K562 (cell line): ENCODE data around the gene FAM219A. TPM values are rescaled to one million over a fixed set of nuclear protein-coding genes. Genes with fewer than 3 reads are reported as not detected.

Experiments used
- ATAC-seq: fragments of 200-7000 bp; cut with Tn5 transposase; 3 replicates; pipeline ENCODE4 v1.9.1; 2020; ENCODE audit warnings: moderate library complexity
- BruUV-seq: library from RNA; stranded (reverse); fragments of 400-500 nt; replicated peaks from 2 replicates; lab custom pipeline; 2021; lab: Mats Ljungman, UMichigan
- CTCF ChIA-PET: fragments of 300-600 bp; formaldehyde crosslinking; extraction: SDS; loops from one replicate; lab custom pipeline; 2021; ENCODE audit warnings: low intra/inter-chr PET ratio; lab: Yijun Ruan, JAX
- POLR2A ChIA-PET: fragments of 300-600, 350-650 bp; sonication (Branson Sonifier 250); formaldehyde crosslinking; extraction: SDS; loops from one replicate; lab custom pipeline; 2021; ENCODE audit warnings: antibody characterized with exemption, inconsistent platforms; lab: Yijun Ruan, JAX
- DNase-seq, 4 experiments: peaks; one replicate each; pipeline versions ENCODE4 v3.0.0 to v3.0.0-alpha.2; 2011 to 2018; ENCODE audit warnings: low spot score in 3 of 4, mixed read lengths in 3 of 4; ENCODE audit errors: extremely low read depth in 1 of 4
- FAIRE-seq: peaks from 2 replicates; lab custom pipeline; 2011; peaks lifted over from hg19 to GRCh38; lab: Jason Lieb, UNC
- H2AFZ ChIP-seq: 2 replicates; pipeline ENCODE4 v1.6.0; 2011; ENCODE audit warnings: low read depth, low read length, control low read depth, inconsistent platforms
- H3K27ac ChIP-seq: fragments of 200-600 bp; 3 replicates; pipeline ENCODE4 v1.8.0; 2011; ENCODE audit warnings: low read depth, mild to moderate bottlenecking, control low read depth, inconsistent platforms, low read length, moderate library complexity, mixed read lengths; ENCODE audit errors: extremely low read depth
- H3K27me3 ChIP-seq, 2 experiments: fragments of 300-600 bp in 1 of 2; 2 replicates in 1 of 2; 3 replicates in 1 of 2; pipeline versions ENCODE4 v1.6.0 to v1.8.0; 2011; ENCODE audit warnings: inconsistent platforms in 2 of 2, low read length in 2 of 2, mild to moderate bottlenecking in 1 of 2, mixed read lengths in 1 of 2, moderate library complexity in 1 of 2; ENCODE audit not compliant: control insufficient read depth in 2 of 2, insufficient read depth in 2 of 2
- H3K36me3 ChIP-seq: fragments of 300-600 bp; 3 replicates; pipeline ENCODE4 v1.8.0; 2011; ENCODE audit warnings: mild to moderate bottlenecking, low read length, inconsistent platforms; ENCODE audit not compliant: control insufficient read depth, insufficient read depth
- H3K4me1 ChIP-seq, 2 experiments: fragments of 200-600 bp in 1 of 2; replicated peaks in 1 of 2; 2 replicates in 1 of 2; 3 replicates in 1 of 2; pipeline versions ENCODE4 v1.5.1 to v1.8.0; 2011; ENCODE audit warnings: inconsistent platforms in 2 of 2, low read length in 2 of 2, mild to moderate bottlenecking in 1 of 2, mixed read lengths in 1 of 2, moderate library complexity in 1 of 2; ENCODE audit not compliant: control insufficient read depth in 2 of 2, insufficient read depth in 2 of 2
- H3K4me2 ChIP-seq: 2 replicates; pipeline ENCODE4 v1.6.1; 2011; ENCODE audit warnings: low read length, control low read depth, inconsistent platforms, mixed read lengths; ENCODE audit not compliant: insufficient read depth
- H3K4me3 ChIP-seq: fragments of 200-600 bp; sonication (generic), shearing (Covaris generic); 2 replicates; pipeline ENCODE4 v1.5.1; 2016; ENCODE audit warnings: control low read depth, inconsistent platforms
- H3K79me2 ChIP-seq: fragments of 200-600 bp; 3 replicates; pipeline ENCODE4 v1.8.0; 2011; ENCODE audit warnings: low read length, inconsistent platforms; ENCODE audit not compliant: control insufficient read depth, insufficient read depth
- H3K9ac ChIP-seq, 2 experiments: 2 replicates each; pipeline versions ENCODE4 v1.6.0 to v1.6.1; 2011; ENCODE audit warnings: low read depth in 2 of 2, low read length in 2 of 2, control low read depth in 1 of 2, inconsistent platforms in 1 of 2, mild to moderate bottlenecking in 1 of 2, mixed read lengths in 1 of 2; ENCODE audit not compliant: insufficient read depth in 1 of 2
- H3K9me1 ChIP-seq: one replicate; pipeline ENCODE4 v1.6.0; 2011; ENCODE audit warnings: inconsistent platforms, mild to moderate bottlenecking, low read length, moderate library complexity; ENCODE audit not compliant: control insufficient read depth, insufficient read depth
- H3K9me3 ChIP-seq: replicated peaks from 2 replicates; pipeline ENCODE4 v1.5.1; 2011; ENCODE audit warnings: low read depth, low read length, inconsistent platforms; ENCODE audit not compliant: control insufficient read depth, insufficient read depth
- H4K20me1 ChIP-seq: replicated peaks from 2 replicates; pipeline ENCODE4 v1.6.1; 2011; ENCODE audit warnings: low read length, inconsistent platforms, mixed read lengths; ENCODE audit not compliant: control insufficient read depth, insufficient read depth
- FUS ChIP-seq: fragments of 200-400 bp; formaldehyde crosslinking; optimal IDR thresholded peaks from 2 replicates; pipeline ENCODE3; 2017; ENCODE audit warnings: low read depth, low read length
- REST ChIP-seq, 2 experiments: fragments of 450-650 bp; formaldehyde crosslinking in 1 of 2; IDR thresholded peaks; 2 replicates each; pipeline versions ENCODE4 v1.4.0 to v1.6.1; 2014 to 2020; ENCODE audit warnings: mild to moderate bottlenecking in 2 of 2, borderline replicate concordance in 1 of 2, low read depth in 1 of 2
- SAFB ChIP-seq: fragments of 200-400 bp; formaldehyde crosslinking; IDR thresholded peaks from 2 replicates; pipeline ENCODE4 v1.6.1; 2017; ENCODE audit warnings: low read depth, low read length, borderline replicate concordance
- ZFPM2 ChIP-seq: fragments of 250-450 bp; sonication (Bioruptor Pico); IDR thresholded peaks from 2 replicates; pipeline ENCODE4 v1.5.1; 2022; ENCODE audit warnings: mild to moderate bottlenecking
- ZNF239 ChIP-seq: fragments of 250-450 bp; sonication (Bioruptor Pico); IDR thresholded peaks from 2 replicates; pipeline ENCODE4 v1.4.0; 2020; ENCODE audit warnings: mild to moderate bottlenecking
- ZNF449 ChIP-seq: fragments of 250-450 bp; sonication (Bioruptor Pico); IDR thresholded peaks from 2 replicates; pipeline ENCODE4 v1.8.0; 2022; ENCODE audit warnings: moderate library complexity, mild to moderate bottlenecking, inconsistent platforms
- WGBS: fragments of 100-300 bp; shearing (Covaris generic); methylation state at CpG from one replicate; pipeline ENCODE4 v1.1.6; 2016; ENCODE audit warnings: low coverage, mixed read lengths; ENCODE audit not compliant: insufficient coverage; ENCODE audit errors: missing lambda C conversion rate; 5-methylcytosine and 5-hydroxymethylcytosine counted together
- in situ Hi-C: fragments of 300-500 bp; cut with MboI; formaldehyde crosslinking; loops from 4 replicates; pipeline ENCODE4 v1.15.0; 2018; ENCODE audit warnings: inconsistent platforms, mixed read lengths
- intact Hi-C: fragments of 100-400 bp; cut with micrococcal nuclease; formaldehyde crosslinking; loops from 2 replicates; pipeline ENCODE4 v1.14.2; 2022
- polyA plus RNA-seq, 8 experiments: library from polyadenylated mRNA; depleted of rRNA in 4 of 8; stranded (reverse) in 5 of 8; unstranded in 3 of 8; fragments of >200 nt; fragmentation: Nextera tagmentation in 2 of 8; fragmentation: Illumina TruSeq in 1 of 8; extraction: Ambion mirVana in 2 of 8; extraction: Trizol in 1 of 8; gene quantifications; 2 replicates each; pipeline versions ENCODE4 v1.2.1 to v1.2.3, GENCODE V29; 2011 to 2014; ENCODE audit warnings: inconsistent platforms in 1 of 8, missing spikeins in 1 of 8
- total RNA-seq, 7 experiments: library from RNA; depleted of rRNA in 6 of 7; stranded (reverse); fragments of >200 nt in 6 of 7; fragmentation: Illumina TruSeq in 2 of 7; extraction: Trizol in 2 of 7; gene quantifications; 2 replicates each; pipeline versions ENCODE4 v1.2.1 to v1.2.3, GENCODE V29; 2011 to 2021; ENCODE audit warnings: low replicate concordance in 1 of 7

FAM219A gene
- total and polyA plus RNA-seq, 9 of the 15 experiments (the other 6 are each of a cell fraction or from before 2014, with no cell fraction given), result 0.63 to 8.6 (median 2.9) TPM

- CTCF ChIA-PET, result no interaction called here
- Histone ChIP-seq H3K36me3 (no peaks in the 10 kb centered on the region), H3K9me1 (no peaks in the 10 kb centered on the region), H3K9ac (no peak overlapping the region), H3K9me3 (no peaks in the 10 kb centered on the region), H4K20me1 (no peaks in the 10 kb centered on the region), H3K79me2 (no peaks in the 10 kb centered on the region), H3K27me3 (peaks cover 0 to 7% of the 10 kb centered on the region in 2 experiments; a peak in 1 of 5 replicates), H2AFZ (no peak overlapping the region), H3K4me3 (no peak overlapping the region), H3K27ac (no peak overlapping the region), H3K4me2 (no peak overlapping the region), H3K4me1 (no peaks in the 10 kb centered on the region)
- BruUV-seq, result no TSS peak
- DNase-seq (no peak), FAIRE-seq (no peak), ATAC-seq (no peak)
- 10% methylated on average over 4 of the region's 4 CpGs for WGBS
- in situ Hi-C loops (no loop called here), intact Hi-C loops (no loop called here)
- POLR2A ChIA-PET, result no interaction called here
- no peak for TF ChIP-seq ZFPM2 (CRISPR knock-in tag)
- no peak for TF ChIP-seq ZNF239 (CRISPR knock-in tag)
- 0 out of 2 replicates have a peak, but pooled peaks have one; percentile 5 for TF ChIP-seq REST (IDR thresholded peaks at IDR 0.05; ENCODE audit: borderline replicate concordance)
- no peak for TF ChIP-seq REST (CRISPR knock-in tag; IDR thresholded peaks at IDR 0.05; ENCODE audit: low read depth)
- TF ChIP-seq ZNF449 (CRISPR knock-in tag), result no peak
- TF ChIP-seq FUS, result no peak
- no peak for TF ChIP-seq SAFB
Measured at GRCh38 chr9:34362614-34363214, 95.7 kb downstream of the FAM219A start.
